AG09309 (cell line): ENCODE results near the gene DACH1.

Experiments used
- DNase-seq: peaks from one replicate; pipeline ENCODE4 v3.0.0-alpha.2; 2010; ENCODE audit warnings: low read depth
- H3K4me3 ChIP-seq: 2 replicates; pipeline ENCODE4 v1.5.1; 2011; ENCODE audit warnings: mild to moderate bottlenecking, low read depth, low read length, moderate library complexity; ENCODE audit not compliant: control insufficient read depth
- CTCF ChIP-seq: IDR thresholded peaks from 2 replicates; pipeline ENCODE4 v1.5.1; 2011; ENCODE audit warnings: mild to moderate bottlenecking, low read depth, low read length, inconsistent platforms; ENCODE audit not compliant: insufficient read depth, control insufficient read depth; ENCODE audit errors: missing control alignments

Gene DACH1

GRCh38 chr13:71882120-71882519 is 15.1 kb upstream of the DACH1 start:
- H3K4me3 ChIP-seq: no peak overlapping the region
- no peak for TF ChIP-seq CTCF
- DNase-seq: no peak

DNA sequence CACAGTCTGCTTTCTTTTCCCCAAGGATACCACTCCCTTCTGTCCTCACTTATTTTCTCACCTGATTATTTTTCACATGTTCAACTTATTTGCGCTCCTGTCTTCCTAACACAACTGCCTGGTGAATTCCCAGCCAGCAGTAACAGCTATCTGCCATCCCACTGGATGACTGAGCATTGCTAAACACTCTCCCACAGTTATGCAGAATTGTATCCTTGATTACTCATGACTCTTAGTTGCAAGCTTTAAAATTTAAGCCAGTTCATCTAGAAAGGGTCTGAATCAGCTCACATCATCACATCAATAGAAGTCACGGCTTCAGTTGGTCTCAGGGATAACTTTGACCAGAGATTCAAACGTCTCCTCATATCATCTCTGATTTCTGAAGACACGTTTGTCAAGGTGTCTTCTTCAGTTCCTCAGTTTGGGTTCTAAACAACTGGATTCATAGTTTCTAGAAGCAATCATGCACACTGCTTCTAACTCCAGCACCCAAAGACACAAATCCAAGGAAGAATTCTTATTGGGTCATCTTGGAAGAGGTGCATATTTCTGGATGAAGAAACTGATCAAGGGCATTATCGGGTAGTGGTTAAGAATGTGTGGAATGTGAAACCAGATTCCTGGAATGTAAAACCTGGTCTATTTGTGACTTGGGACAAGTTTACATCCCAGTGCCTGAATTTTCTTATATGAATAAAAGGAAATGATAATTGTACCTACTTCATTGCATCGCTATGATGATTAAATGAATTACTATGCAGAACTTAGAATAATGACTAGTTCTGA is 13.9 kb upstream of the DACH1 start:
- DNase-seq: no peak

DNA sequence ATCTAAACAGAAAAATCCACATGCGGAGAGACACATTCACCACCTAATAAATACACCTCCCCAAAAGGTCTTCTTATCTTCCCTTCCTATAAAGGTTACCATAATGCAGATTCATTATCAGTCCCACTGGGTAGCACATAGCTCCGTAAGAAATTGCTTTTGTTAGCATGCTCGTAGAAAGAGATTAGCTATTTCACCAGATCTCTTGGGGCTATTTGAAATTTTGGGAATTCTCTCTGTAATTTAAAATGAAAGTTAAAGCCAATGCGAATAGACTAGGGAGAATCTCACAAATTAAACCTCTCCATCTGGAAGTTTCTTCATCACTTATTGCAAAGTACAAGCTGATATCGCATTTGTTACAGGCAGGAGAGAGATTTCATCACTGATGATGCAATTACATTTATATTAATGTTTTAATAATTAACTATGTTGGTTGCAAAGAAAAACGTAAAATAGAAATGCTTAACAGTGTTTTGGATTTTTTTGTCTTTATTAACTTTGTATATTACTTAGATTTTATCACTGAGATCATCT is 12.9 kb upstream of the DACH1 start:
- no peak overlapping the region for H3K4me3 ChIP-seq
- DNase-seq: no peak
- TF ChIP-seq CTCF: no peak

More for the DNA sequence above, 13.9 kb upstream of the DACH1 start:
- TF ChIP-seq CTCF: no peak
- no peak overlapping the region for H3K4me3 ChIP-seq

DNA sequence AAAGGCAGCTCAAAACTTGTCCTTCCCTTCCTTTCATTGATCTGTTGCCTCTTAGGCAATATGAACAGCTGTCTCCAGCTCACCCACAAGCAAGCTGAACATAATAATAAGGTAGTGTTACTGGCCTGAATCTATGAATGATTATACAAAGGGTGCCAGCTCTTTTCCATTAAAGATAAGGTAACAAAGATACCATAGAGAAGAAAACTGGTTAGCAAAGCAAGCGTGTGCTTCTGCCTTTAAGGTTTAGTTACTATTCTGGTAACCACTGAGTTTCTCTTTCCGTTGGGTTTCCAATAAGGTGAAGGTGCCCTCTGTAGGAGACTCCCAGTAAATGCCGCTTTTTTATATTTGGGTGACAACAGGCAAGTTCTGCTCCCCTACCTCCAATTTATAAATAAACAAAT is 12.1 kb upstream of the DACH1 start:
- DNase-seq: no peak
- no peak overlapping the region for H3K4me3 ChIP-seq
- TF ChIP-seq CTCF: no peak

DNA sequence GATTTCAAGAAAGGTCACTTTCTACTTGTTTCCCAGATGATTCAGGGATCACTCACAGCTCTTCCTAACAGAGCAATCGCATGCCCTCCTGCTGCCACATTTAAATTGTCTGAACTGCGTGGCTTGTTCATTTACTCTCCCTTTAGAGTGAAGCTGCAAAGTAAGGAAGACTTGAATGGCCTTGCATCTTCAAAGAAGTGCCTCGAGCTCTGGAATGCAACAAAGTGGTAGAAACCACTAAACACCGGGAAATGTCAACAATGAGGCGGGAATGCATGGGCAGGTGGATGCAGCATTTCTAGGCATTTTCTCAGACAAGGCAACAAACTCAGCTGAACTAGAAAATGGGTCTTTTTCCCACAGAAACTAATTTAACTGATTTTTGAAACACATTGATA is 10.3 kb upstream of the DACH1 start:
- no peak for TF ChIP-seq CTCF
- no peak overlapping the region for H3K4me3 ChIP-seq
- DNase-seq: no peak

- DNase-seq: no peak
- no peak for TF ChIP-seq CTCF
- no peak overlapping the region for H3K4me3 ChIP-seq
These were observed 9.7 kb upstream of the DACH1 start for GRCh38 chr13:71876648-71877255.
